NCI-H2107 (cell line): Measurements from ENCODE around the gene SNAI3.
"Not testable (repeated sequence)": the region's sequence is repeated elsewhere in the genome, so short reads cannot be mapped to it uniquely, and the experiment has no call there.

ENCODE experiments used
- DNase-seq: peaks from one replicate; lab custom pipeline; 2025; lab: John Stamatoyannopoulos, UW

Gene SNAI3

GRCh38 chr16:88669980-88670379, 16.3 kb downstream of the SNAI3 start:
- DNase-seq, result no peak

GRCh38 chr16:88669493-88669892, 16.8 kb downstream of the SNAI3 start:
- not testable (repeated sequence) for DNase-seq

GRCh38 chr16:88667461-88667860, 18.8 kb downstream of the SNAI3 start:
- DNase-seq, result no peak

- no peak for DNase-seq
Observed at GRCh38 chr16:88665570-88665969, 20.7 kb downstream of the SNAI3 start.

GRCh38 chr16:88665148-88665547, 21.2 kb downstream of the SNAI3 start:
- DNase-seq, result no peak

- DNase-seq, result peak; percentile 88
Observed at GRCh38 chr16:88662843-88663606, 23.3 kb downstream of the SNAI3 start, which contains the start of gene MVD. Gene MVD (minus strand): TSS chr16:88663091. CDS start chr16:88663080, 11 bp downstream.

- no peak for DNase-seq
Observed at GRCh38 chr16:88662222-88662842, 24.0 kb downstream of the SNAI3 start.

GRCh38 chr16:88661468-88661867, 24.8 kb downstream of the SNAI3 start:
- no peak for DNase-seq

- no peak for DNase-seq
Observed at GRCh38 chr16:88659160-88659559, 27.1 kb downstream of the SNAI3 start.

- DNase-seq, result no peak
Observed at GRCh38 chr16:88658714-88659113, 27.6 kb downstream of the SNAI3 start.

- DNase-seq, result no peak
Observed at GRCh38 chr16:88657371-88657770, 28.9 kb downstream of the SNAI3 start.

- no peak for DNase-seq
Observed at GRCh38 chr16:88656291-88656980, 29.9 kb downstream of the SNAI3 start.

GRCh38 chr16:88655733-88656281, 30.5 kb downstream of the SNAI3 start:
- no peak for DNase-seq

GRCh38 chr16:88655053-88655732, 31.1 kb downstream of the SNAI3 start:
- DNase-seq, result no peak

GRCh38 chr16:88654363-88655052, 31.8 kb downstream of the SNAI3 start:
- no peak for DNase-seq

GRCh38 chr16:88653596-88654362, 32.5 kb downstream of the SNAI3 start:
- no peak for DNase-seq

- DNase-seq, result no peak
Observed at GRCh38 chr16:88653101-88653500, 33.2 kb downstream of the SNAI3 start.

- DNase-seq, result no peak
Observed at GRCh38 chr16:88652762-88653063, 33.6 kb downstream of the SNAI3 start.

- no peak for DNase-seq
Observed at GRCh38 chr16:88651989-88652761, 34.1 kb downstream of the SNAI3 start.
